ENCODE data around the gene RPS2.

Gene RPS2

DNA sequence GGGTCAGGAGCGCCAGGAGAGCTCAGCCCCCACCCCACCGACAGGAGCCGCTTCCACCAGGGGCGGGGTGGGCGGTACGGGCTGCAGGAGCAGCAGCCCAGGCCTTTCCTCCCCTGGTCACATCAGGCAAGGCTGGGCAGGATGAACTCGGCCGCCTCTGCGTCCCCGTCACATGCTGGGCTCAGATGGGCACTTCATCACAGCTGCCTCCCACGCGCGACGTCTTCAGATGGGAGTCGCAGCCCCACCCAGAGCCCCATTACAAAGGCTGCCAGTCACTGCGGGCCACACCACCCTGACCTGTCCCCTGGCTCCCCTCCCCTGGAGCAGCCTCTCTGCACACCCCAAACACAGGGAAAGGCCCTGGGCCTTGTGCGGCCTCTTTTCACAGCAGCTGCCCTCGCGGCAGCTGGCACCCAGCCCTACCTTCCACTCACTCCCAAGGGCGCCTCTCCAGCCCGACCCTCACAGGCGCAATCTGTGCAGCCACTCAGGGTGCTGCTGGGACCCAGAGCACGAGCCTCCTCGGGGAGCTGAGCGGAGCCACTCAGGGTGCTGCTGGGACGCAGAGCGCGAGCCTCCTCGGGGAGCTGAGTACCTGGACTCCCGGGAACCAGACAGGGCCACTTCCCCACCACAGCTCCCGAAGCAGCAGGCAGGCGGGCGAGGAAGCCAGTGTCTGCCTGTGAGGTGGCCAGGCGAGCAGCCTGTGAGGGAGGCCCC is 40.3 kb upstream of the RPS2 start:
- Histone ChIP-seq H3K27ac (ENCODE audit: low read length) (no peak overlapping the region), H3K79me2 (ENCODE audit: insufficient read depth, low read length) (peaks cover 65% of the 10 kb centered on the region), H3K9me3 (ENCODE audit: insufficient read depth, low read length, severe bottlenecking) (no peaks in the 10 kb centered on the region), H3K9ac (ENCODE audit: low read depth, low read length) (no peak overlapping the region), H3K27me3 (ENCODE audit: insufficient read depth, low read length, poor library complexity) (no peaks in the 10 kb centered on the region), H4K20me1 (ENCODE audit: insufficient read depth, low read length) (peaks cover 74% of the 10 kb centered on the region), H3K4me3 (ENCODE audit: low read depth in 1 of 2, low read length in 2 of 2) (no peak overlapping the region), H2AFZ (ENCODE audit: low read depth, low read length) (no peak overlapping the region), H3K36me3 (ENCODE audit: insufficient read depth, low read length) (peaks cover 80% of the 10 kb centered on the region), H3K4me1 (ENCODE audit: insufficient read depth, low read length) (peaks cover 36% of the 10 kb centered on the region), H3K4me2 (ENCODE audit: insufficient read depth, low read length) (no peak overlapping the region)
- TF ChIP-seq, protein P1, sequence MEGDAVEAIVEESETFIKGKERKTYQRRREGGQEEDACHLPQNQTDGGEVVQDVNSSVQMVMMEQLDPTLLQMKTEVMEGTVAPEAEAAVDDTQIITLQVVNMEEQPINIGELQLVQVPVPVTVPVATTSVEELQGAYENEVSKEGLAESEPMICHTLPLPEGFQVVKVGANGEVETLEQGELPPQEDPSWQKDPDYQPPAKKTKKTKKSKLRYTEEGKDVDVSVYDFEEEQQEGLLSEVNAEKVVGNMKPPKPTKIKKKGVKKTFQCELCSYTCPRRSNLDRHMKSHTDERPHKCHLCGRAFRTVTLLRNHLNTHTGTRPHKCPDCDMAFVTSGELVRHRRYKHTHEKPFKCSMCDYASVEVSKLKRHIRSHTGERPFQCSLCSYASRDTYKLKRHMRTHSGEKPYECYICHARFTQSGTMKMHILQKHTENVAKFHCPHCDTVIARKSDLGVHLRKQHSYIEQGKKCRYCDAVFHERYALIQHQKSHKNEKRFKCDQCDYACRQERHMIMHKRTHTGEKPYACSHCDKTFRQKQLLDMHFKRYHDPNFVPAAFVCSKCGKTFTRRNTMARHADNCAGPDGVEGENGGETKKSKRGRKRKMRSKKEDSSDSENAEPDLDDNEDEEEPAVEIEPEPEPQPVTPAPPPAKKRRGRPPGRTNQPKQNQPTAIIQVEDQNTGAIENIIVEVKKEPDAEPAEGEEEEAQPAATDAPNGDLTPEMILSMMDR (IDR thresholded peaks at IDR 0.05; ENCODE audit: borderline replicate concordance, extremely low read depth, low read length, poor library complexity, severe bottlenecking) = no peak
- TF ChIP-seq EZH2 (IDR thresholded peaks at IDR 0.05; ENCODE audit: borderline replicate concordance, low read depth, low read length, severe bottlenecking) = no peak
- DNase-seq (no peak), ATAC-seq (ENCODE audit: insufficient read depth, low read depth) (no peak)

DNA sequence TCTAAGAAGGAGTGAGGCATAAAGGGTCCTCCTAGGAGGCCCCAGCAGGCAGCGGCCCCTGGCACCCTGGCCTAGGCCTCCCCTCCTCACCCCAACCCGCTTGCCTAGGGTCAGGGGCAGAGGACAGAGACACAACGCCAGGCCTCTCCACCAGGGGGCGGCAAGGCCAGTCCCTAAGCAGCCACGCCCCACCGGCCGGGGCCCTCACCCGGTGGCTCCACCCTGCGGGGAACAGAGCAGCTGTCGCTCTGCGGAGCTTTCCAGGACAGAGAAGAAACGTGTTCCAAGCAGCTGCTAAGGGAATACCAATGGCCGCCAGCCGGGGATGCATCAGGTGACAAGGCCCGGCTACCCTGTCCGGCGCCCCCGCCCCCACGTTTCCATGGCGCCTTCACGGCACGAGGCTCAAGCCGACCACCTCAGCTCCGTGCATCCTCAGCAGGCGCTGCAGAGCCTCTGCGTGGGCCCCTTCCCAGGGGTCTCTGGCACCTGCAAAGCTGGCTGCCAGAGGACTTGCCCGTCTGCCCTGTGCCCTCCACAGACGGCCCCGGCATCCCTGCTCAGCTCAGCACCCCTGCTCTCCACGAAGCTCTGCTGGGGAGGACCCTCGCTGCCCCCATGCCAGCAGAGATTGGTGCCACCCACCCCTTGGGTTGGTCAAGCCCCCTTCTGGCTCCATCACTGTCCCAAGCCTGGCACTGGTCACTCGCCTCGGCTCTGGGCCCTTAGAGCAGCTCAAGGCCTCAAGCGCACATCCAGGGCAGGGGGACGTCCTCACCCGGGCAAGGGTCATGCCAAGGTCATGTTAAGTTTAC is 39.4 kb upstream of the RPS2 start:
- H3K27ac ChIP-seq (ENCODE audit: low read length) = no peak overlapping the region
- peaks cover 36% of the 10 kb centered on the region for H3K4me1 ChIP-seq (ENCODE audit: insufficient read depth, low read length)
- DNase-seq (peak; percentile 82), ATAC-seq (ENCODE audit: insufficient read depth, low read depth) (peak; percentile 82)
- H3K36me3 ChIP-seq (ENCODE audit: insufficient read depth, low read length) = peaks cover 89% of the 10 kb centered on the region
- H3K9me3 ChIP-seq (ENCODE audit: insufficient read depth, low read length, severe bottlenecking) = no peaks in the 10 kb centered on the region
- no peak overlapping the region for H3K4me3 ChIP-seq (ENCODE audit: low read depth in 1 of 2, low read length in 2 of 2)
- no peak overlapping the region for H3K9ac ChIP-seq (ENCODE audit: low read depth, low read length)
- peaks cover 75% of the 10 kb centered on the region for H4K20me1 ChIP-seq (ENCODE audit: insufficient read depth, low read length)
- H3K79me2 ChIP-seq (ENCODE audit: insufficient read depth, low read length) = peaks cover 58% of the 10 kb centered on the region
- H2AFZ ChIP-seq (ENCODE audit: low read depth, low read length) = no peak overlapping the region
- TF ChIP-seq, protein P1 (IDR thresholded peaks at IDR 0.05; ENCODE audit: borderline replicate concordance, extremely low read depth, low read length, poor library complexity, severe bottlenecking) = peak; percentile 79
- no peak for TF ChIP-seq EZH2 (IDR thresholded peaks at IDR 0.05; ENCODE audit: borderline replicate concordance, low read depth, low read length, severe bottlenecking)
- no peak overlapping the region for H3K4me2 ChIP-seq (ENCODE audit: insufficient read depth, low read length)
- no peaks in the 10 kb centered on the region for H3K27me3 ChIP-seq (ENCODE audit: insufficient read depth, low read length, poor library complexity)

DNA sequence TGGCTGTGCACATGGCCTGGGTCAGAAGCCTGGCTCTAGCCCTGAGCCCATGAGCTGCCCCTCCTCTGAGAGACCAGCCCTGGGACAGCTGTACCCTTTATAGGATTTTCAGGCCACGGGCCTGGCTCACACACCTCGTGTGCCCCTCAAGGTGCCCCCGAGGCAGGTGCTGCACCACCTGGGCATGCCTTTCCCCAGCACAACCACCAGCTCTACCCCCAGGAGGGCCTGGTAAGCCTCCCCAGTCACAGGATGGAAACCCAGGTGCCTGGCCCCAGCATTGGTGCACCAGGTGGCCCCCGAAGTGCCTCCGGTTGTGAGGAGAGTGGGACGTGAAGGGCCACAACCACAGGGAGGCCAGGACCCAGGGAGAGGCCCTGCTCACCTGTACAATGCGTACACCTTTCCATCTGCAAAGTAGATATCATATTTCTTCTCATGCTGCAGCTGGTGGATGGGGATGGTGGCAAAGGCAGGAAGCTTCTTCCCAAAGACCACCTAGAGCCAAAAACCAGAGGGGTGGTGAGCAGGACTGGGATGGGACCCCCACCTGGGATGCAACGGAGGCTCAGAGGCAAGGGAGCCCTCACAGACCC is 38.7 kb upstream of the RPS2 start:
- H3K4me3 ChIP-seq (ENCODE audit: low read depth in 1 of 2, low read length in 2 of 2) = no peak overlapping the region
- peaks cover 69% of the 10 kb centered on the region for H4K20me1 ChIP-seq (ENCODE audit: insufficient read depth, low read length)
- TF ChIP-seq EZH2 (IDR thresholded peaks at IDR 0.05; ENCODE audit: borderline replicate concordance, low read depth, low read length, severe bottlenecking) = no peak
- TF ChIP-seq, protein P1 (IDR thresholded peaks at IDR 0.05; ENCODE audit: borderline replicate concordance, extremely low read depth, low read length, poor library complexity, severe bottlenecking) = no peak
- DNase-seq (no peak), ATAC-seq (ENCODE audit: insufficient read depth, low read depth) (no peak)
- peaks cover 51% of the 10 kb centered on the region for H3K79me2 ChIP-seq (ENCODE audit: insufficient read depth, low read length)
- no peak overlapping the region for H2AFZ ChIP-seq (ENCODE audit: low read depth, low read length)
- H3K9me3 ChIP-seq (ENCODE audit: insufficient read depth, low read length, severe bottlenecking) = no peaks in the 10 kb centered on the region
- no peak overlapping the region for H3K9ac ChIP-seq (ENCODE audit: low read depth, low read length)
- peaks cover 96% of the 10 kb centered on the region for H3K36me3 ChIP-seq (ENCODE audit: insufficient read depth, low read length)
- H3K4me1 ChIP-seq (ENCODE audit: insufficient read depth, low read length) = peaks cover 29% of the 10 kb centered on the region
- H3K4me2 ChIP-seq (ENCODE audit: insufficient read depth, low read length) = no peak overlapping the region
- no peak overlapping the region for H3K27ac ChIP-seq (ENCODE audit: low read length)
- no peaks in the 10 kb centered on the region for H3K27me3 ChIP-seq (ENCODE audit: insufficient read depth, low read length, poor library complexity)
